Stimulated activated naive CD4-positive, alpha-beta T cell treated with Interleukin-2 at 50 U/mL for 16 hours (primary cell): ENCODE results near the gene GPR37L1.

Source experiments
- DNase-seq: peaks from one replicate; lab custom pipeline; 2025; lab: John Stamatoyannopoulos, UW

GPR37L1 gene, protein sequence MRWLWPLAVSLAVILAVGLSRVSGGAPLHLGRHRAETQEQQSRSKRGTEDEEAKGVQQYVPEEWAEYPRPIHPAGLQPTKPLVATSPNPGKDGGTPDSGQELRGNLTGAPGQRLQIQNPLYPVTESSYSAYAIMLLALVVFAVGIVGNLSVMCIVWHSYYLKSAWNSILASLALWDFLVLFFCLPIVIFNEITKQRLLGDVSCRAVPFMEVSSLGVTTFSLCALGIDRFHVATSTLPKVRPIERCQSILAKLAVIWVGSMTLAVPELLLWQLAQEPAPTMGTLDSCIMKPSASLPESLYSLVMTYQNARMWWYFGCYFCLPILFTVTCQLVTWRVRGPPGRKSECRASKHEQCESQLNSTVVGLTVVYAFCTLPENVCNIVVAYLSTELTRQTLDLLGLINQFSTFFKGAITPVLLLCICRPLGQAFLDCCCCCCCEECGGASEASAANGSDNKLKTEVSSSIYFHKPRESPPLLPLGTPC

DNA sequence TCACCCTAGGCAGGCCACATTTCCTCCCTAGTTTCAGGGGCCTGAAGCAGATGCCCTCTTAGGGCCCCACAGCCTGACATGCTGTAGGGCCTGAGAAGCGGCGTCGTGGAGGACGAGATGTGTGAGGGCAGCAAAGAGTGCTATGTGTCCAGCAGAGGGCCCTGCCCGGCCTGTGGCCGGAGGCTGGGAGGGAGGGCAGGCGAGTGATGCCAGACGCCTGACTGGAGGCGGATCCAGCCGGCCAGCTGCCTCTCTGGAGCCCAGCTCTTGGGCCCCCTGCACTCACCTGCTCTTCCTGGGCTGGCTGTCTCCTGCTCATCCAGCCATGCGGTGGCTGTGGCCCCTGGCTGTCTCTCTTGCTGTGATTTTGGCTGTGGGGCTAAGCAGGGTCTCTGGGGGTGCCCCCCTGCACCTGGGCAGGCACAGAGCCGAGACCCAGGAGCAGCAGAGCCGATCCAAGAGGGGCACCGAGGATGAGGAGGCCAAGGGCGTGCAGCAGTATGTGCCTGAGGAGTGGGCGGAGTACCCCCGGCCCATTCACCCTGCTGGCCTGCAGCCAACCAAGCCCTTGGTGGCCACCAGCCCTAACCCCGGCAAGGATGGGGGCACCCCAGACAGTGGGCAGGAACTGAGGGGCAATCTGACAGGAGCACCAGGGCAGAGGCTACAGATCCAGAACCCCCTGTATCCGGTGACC is at the start of gene GPR37L1:
GPR37L1 (plus strand) TSS at position 279 of the 697 bp plus-strand sequence; CDS start at position 326, 47 bp downstream.
- no peak for DNase-seq

DNA sequence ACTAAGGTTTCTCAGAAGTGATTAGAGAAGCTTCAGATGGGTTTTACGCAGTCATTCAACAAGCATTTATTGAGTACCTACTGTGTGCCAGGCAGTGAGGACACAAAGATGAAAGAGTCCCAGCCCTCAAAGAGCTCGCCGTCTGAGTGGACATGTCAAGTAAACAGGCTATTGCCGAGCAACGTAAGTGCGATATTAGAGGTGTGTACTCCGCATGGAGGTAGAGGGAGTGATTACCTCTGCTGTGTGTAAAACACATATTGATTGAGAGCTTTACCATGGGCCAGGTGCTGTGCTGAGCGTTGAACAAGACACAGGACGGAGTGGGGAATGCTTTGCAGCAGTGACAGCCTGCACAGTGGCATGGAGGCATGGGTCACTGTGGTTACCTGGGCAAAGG is 49.5 kb upstream of the GPR37L1 start:
- no peak for DNase-seq

DNA sequence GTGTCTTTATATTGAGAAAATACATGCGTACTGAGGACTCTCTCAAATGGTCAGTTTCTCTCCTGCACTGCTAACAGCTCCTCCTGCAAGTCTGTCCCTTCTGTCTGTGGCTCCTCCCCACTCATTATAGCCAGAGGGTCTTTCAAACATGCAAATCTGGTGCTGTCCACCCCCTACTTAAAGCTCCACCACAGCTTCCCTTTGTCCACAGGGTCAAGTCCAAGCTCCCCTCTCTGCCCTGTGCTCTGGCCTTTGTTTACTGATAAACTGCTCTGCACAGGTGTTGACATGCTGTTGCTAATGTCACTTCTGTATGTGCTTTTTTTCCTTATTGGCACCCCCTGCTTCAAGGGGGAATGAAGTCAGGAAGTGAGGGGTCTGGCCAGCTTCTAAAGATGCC is 47.7 kb upstream of the GPR37L1 start:
- no peak for DNase-seq

DNA sequence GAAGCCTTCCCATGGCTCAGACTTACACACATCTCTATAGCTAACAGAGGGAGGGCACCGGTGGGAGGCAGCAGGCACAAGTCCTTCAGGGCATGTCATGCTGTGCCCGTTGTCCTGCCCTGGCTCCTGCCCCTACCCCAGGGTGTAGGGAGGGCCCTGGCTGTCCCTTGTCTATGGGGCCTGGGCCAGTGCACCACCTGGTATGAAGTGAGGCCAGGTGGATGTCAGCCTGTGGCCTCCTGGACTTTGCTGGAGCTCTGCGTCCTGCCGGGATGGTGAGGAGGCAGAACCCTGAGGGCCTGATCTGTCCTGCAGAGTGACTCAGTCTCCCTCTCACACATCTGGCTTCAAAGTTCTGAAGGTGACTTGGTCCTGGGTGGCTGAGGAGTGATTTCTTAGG is 47.3 kb upstream of the GPR37L1 start:
- no peak for DNase-seq

DNA sequence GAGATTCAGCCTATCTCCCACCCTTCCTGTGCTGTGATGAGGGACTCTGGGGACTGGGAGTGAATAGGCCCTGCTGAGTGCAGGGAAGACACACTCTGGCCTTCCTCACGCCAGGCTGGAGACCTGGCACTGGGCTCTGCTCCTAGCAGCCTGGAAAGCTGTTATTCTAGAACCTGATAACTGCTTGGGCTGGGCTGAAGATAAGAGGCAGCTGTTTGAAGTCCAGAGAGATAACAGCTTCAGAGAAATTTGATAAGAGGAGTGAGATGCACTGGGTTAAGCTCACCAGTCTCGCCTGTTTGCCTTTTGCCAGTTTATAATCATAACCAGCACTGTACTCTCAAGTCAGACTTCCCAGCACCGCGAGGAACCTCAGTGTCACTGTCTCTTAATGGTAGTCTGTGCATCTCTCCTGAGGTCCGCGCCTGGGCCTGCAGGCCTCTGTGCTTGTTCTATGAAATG is 46.6 kb upstream of the GPR37L1 start:
- no peak for DNase-seq

DNA sequence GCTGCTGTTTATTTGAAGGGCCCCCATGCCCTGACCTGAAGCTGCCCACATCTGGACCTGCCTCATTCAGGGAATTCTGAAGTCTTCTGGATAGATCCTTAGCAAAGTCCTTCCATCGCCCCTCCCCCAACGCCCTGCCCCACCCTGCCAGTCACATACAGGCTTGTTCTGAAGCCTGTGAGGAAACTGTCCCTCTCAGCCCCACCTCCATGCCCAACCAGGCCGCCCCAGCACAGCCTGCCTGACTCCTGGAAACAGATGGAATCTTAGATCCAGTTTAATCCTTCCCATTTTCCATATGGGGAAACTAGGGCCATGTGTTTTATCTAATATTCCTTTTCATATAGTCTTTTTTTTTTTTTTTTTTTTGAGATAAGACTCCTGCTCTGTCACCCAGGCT is 44.5 kb upstream of the GPR37L1 start:
- DNase-seq = no peak

DNA sequence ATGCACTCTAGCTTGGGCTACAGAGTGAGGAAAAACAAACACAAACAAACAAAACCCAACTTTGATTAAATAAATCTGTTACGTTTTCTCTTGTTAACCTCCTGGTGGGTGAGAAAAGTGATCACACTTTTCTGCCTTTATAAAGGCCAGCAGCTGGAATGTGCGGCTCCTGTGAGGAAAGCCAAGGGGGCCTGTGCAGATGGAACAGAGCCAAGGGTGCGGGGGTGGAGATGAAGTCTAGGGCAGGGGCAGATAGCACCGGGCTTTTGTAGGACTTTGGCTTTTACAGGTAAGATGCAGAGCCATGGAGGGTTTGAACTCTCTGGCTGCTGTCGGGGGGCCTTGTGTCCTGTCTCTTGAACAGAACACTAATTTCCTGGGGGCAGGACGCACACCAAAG is 40.7 kb upstream of the GPR37L1 start:
- no peak for DNase-seq

DNA sequence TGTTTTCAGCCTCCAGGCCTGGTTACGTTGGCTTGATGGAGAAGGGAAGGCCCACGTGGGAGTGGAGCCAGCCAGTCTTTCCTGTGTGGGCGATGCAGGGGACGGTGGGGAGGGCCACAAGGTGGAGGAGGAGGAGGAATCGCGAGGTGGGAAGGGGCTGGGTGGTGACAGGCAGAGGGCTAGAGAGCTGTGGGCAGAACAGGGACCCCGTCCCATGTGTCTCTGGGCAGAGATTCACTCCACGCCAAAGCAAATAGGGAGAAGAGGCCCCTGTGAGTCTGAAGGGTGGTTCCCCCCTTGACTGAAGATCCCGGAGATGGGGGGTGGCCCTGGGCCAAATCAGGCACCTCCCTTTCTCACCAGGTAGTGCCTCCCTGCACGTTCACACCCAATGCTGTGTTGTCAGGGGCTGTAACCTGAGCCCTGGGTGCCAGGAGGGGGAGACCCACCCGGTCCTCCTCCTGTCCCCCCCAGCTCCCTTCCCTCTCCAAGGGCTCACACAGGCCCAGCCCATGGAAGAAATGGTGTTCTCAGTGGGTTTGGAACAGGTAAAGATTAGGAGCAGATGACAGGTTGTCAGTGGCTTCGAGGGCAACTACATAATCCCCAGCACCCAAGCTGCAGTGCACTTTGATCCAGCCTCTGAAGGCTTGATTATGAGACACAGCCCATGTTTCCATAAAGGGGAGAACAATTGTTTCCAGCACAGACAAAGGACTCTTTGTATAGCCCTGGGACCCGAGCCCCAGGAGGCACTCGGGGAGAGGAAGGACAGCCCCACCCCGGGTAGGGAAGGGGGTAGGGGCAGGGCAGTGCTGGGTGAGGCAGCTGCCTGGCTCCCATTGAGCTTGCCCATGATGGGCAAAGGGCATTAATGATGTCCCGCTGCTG is 37.7 kb upstream of the GPR37L1 start:
- no peak for DNase-seq

DNA sequence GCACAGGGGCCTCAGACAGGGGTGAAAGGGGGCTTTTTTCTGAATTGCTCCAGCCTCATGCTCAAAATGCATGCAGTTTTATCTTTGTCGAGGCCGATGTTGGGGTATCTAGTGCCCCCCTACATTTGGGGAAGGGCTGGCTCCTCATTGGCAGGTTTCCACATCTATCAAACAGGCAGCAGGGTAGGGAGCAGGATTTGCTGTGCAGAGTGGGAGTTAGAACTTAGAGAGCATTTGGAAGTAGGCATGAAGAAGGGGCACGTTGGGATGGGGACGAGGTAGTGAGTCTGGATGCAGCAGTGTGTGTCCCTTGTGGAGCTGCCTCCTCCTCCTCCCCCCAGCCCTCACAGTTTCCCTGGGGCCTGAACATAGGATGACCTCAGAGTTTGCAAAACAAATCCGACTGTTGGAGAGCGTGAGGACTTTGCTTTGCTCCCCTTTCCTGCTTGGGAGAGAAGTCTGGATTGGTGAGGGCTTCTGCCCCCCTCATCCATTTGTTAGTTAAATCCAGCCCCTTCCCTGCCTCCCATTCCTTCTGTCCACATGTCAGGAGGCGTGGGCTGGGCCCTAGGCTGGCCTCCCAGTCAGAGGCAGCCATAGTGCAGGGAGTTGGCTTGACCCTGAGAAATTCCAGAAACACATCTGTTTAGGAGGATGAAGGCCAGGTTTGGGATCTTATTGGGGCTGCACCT is 36.9 kb upstream of the GPR37L1 start:
- DNase-seq = no peak

DNA sequence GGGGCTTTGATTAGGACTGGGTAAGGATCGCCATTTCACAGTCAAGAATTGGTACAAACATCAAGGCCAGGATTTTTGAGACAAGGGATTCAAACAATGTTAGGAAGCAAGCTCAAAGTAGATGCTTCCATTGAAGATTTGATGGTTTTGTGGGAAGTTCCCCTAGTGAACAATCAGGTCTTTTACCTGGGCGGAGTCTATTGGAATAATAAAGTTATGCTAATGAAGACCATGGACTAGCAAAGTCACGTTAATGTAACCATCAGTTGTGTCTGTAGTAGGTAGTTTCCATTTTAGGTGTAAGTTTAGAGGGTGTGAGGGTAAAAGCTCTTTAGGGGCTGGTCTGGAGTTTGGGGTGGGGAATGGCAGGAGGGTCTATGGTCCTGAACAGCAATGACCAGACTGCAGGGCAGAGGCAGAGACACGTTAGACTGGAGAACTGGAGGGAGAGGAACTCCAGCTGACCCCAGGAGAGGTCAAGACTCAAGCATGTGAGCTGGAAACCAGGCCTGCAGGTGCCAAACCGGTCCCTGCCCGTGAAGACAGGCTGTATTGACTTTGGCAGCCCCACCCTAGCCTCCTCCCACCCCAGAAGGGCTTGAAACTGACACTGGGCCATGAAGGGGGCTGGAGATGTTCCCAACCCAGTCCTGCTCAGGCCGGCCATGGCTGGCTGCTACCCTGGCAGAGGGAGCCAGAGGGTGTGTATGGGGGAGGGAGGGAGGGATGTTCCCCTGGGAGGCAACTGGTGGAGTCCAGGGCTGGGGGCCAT is 36.0 kb upstream of the GPR37L1 start:
- DNase-seq = no peak

DNA sequence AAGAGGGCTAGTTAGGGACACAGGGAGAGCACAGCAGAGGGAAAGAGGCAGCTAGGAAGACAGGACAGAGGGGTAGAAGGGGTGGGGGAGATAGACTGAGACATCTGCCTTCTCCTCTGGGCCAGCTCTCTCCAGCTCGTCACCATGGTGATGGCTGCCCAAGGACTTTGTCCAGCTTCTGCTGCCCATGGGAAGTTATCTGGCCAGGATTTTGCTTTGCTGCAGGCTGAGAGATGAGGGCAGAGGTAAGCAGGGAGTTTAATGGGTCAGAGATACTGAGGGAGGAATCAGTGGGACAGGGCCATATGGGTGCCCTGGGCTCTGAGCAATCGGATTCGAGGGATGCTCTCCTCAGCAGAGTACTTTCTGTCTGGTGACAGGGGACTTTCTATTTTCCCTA is 34.5 kb upstream of the GPR37L1 start:
- DNase-seq = no peak

DNA sequence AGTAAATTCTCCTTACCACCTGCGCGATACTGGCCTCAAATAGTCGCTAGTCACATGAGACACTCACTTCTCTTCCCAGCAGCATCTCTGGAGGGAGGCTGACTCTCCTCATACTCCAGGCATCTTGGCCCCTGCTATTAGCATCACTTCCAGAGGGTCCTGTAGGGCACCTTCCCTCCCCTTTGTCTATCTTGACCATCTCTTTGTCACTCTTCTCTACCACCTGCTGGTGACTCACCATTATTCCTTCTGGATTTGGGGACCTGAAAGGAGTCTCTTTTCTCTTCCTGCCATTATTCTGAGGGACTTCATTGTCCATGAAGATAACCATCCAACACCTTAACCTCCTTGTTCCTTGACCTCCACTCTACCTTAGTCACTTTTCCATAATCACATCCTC is 31.7 kb upstream of the GPR37L1 start:
- DNase-seq = no peak

DNA sequence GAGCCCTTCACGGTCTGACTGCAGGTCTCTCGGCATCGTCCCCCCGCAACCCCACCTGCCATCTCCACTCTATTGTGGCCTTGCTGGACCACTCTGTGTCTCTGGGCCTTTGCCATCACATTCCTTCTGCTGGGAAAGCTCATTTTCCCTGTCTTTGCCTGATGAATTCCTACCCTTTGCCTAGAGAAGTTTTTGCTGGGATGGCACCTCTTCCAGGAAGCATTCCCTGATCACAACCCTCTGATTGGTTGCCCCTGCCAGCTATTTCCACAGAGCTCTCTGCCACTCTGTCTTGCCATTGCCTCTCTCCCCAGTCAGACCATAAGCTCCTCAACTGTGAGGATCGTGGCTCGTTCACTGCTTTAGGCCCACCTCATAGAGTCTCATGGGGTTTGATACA is 28.9 kb upstream of the GPR37L1 start:
- no peak for DNase-seq

DNA sequence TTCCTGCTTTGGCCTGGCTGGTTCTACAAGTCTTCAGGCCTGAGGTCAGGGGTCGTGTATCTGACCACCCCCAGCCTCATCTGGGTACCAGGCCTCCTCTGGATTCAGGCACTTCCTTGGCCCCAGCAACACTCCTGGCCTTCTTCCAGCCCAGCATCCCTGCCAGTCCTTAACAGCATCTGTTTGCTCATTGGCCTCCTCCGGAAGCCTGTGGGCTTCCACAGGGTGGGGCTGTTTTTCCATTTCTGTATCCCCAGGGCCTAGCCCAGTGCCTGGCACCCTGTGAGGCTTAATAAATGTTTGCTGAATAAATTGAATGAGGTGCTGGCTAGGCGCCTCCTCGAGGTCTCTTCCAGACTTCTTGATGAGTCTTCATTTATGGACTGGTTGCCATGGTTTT is 21.5 kb upstream of the GPR37L1 start:
- no peak for DNase-seq

DNA sequence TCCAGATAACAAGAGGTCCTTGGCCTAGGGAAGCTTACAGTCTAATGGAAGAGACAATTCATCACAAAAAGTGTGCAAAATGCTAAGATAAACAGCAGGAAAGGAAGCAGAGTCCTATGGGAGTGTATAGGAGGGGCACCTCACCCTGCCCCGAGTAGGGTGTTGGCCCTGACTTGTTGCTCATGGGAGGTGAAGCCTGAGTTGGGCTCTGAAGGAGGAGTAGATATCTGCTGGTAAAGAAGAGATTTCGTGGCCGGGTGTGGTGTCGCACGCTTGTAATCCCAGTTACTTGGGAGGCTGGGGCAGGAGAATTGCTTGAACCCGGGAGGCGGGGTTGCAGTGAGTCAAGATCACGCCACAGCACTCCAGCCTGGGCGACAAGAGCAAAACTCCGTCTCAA is 18.6 kb upstream of the GPR37L1 start:
- DNase-seq = no peak

DNA sequence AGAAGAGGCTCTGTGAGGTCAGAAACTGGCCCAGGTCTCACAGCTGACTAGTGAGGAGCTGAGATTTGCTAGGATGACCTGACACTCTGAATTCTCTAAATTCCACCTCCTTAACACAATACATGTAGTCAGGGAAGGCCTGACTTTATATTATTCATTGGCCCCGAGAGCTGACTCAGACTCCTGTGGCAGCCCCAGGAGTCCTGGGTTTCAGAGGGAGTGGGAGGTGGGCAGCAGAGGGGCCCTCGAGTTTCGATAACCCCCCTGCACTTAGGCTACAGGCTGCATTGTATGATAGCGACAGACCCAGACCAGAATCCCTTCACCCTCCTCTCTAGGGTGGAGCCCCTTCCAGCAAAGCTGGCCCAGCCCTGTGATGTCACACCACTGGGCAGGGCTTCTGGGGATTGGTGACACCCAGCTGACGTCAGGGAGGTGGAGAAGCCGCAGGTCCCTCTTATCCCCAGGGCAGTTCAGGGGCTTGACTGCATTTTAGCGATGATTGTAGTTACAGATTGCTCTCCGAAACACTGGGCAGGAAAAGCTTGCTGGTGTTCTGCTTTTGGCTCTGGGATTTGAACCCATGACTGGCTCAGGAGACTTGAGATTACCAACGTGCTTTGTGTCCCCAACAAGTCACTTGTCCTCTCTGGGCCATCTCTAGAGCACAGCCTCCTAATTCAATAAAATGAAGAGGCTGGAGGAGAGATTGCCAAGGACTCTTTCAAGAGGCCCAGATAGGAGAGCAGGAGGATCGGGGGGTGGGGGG is 17.0 kb upstream of the GPR37L1 start:
- no peak for DNase-seq

DNA sequence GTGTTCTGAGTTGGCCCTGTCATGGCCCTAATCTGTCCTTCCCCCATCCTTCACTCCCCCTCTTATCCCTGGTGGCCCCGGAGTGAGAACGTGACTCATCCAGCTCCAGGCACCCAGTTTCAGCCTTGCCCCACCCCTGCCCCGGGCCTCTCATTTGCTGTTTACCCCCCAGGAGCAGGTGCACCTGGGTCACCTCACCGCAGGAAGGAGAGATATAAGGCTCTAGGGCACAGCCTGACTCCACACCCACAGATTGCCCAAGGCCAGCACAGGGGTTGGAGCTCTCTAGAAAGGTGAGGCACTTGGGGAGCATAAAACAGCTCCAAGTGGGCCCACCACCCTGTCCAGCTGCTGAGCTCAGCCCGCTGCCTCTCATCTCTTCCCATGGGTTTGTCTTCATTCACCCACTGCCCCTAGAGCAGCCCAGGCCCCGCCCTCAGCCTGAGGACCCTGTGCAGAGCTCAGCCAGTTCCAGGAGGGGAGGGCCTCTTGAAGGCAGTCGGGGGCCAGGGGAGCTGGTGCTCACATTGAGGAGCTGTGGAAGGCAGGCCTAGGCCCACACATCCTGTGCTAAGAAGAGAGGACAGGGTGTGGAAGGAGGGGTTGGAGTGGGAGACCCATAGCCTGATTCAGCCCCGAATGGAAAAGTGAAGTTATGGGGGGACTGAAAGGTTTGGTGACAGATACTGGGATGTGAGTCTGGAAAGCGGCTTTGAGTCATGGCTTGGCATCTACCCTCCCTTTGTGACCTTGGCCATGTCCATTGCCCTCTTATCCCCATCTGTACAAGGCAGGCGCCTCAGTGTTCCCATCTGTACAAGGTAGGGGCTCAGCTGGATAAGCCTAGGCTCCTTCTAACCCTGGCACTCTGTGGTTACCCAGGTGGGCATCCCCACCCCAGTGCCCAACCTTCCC is 16.1 kb upstream of the GPR37L1 start:
- DNase-seq = no peak

DNA sequence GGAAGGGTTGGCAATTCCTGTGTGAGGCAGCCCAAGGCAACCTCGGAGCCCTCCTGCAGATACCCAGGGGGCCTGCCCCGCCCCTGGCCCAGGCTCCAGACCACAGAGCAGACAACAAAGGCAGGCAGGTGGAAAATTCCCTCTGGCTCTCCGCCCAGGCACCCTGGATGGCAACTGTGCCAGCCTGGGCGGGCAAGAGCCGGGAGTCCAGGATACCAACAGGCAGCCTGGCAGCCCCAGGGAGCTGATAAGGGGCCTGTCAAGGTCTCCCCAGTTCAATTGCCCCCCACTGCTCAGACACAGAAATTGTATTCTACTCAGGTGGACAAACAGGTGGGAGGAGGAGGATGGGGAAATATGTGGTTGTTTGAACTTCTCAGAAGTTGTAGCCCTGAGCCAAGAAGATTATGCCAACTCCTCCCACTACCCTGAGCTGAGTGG is 15.4 kb upstream of the GPR37L1 start:
- no peak for DNase-seq
